Hematopoietic multipotent progenitor cell treated with erythropoietin and hydrocortisone succinate and interleukin-3 and kit ligand, for 15 days (in vitro differentiated cells): ENCODE measurements around the gene NANOS3.
"Not testable (repeated sequence)": the region's sequence is repeated elsewhere in the genome, so short reads cannot be mapped to it uniquely, and the experiment has no call there.

Experiments
- DNase-seq: peaks from one replicate; pipeline ENCODE4 v3.0.0-alpha.2; 2015; ENCODE audit warnings: low spot score

Gene NANOS3

GRCh38 chr19:13843104-13843921 is 33.6 kb upstream of the NANOS3 start:
- DNase-seq = peak; percentile 35

GRCh38 chr19:13844130-13844631 is 32.8 kb upstream of the NANOS3 start:
- no peak for DNase-seq

DNA sequence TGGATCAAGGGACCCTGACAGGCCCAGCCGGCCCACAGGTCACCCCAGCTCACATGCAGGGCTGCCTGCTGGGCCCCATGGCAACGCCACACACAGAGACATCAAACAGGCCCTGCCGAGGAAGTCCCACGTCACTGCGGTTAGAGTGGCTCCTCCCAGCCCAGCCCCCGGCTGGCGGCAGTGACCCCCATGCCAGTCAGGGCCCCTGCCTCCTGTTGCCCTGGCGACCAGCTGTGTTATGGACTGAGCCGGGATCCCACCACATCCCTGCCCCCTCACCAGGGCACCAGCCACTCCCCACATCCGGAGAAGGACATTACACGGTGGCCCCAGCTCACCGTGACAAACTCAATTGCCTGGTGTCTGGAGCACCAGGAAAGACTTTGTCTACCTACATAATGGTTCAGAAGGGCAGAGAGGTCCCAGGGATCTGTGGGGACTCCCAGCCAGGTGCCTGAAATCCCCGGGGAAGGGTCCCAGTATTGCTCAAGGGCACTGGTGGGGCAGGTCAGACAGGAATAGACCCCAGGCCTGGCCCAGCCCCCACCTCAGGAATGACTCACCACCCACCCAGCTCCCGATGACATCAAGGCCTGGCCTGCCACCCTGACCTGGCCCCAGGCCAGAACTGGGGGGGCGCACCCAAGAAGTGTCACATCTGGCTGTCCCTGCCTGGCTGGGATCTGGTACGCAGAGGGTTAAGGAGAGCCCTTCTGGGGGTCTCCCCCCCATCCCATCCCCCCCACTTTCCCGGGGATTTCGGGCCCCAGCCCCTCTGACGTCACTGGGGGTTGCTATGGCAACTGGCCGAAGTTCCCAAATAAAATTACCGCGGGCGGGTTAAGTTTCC is 30.2 kb upstream of the NANOS3 start:
- DNase-seq = peak; percentile 83

DNA sequence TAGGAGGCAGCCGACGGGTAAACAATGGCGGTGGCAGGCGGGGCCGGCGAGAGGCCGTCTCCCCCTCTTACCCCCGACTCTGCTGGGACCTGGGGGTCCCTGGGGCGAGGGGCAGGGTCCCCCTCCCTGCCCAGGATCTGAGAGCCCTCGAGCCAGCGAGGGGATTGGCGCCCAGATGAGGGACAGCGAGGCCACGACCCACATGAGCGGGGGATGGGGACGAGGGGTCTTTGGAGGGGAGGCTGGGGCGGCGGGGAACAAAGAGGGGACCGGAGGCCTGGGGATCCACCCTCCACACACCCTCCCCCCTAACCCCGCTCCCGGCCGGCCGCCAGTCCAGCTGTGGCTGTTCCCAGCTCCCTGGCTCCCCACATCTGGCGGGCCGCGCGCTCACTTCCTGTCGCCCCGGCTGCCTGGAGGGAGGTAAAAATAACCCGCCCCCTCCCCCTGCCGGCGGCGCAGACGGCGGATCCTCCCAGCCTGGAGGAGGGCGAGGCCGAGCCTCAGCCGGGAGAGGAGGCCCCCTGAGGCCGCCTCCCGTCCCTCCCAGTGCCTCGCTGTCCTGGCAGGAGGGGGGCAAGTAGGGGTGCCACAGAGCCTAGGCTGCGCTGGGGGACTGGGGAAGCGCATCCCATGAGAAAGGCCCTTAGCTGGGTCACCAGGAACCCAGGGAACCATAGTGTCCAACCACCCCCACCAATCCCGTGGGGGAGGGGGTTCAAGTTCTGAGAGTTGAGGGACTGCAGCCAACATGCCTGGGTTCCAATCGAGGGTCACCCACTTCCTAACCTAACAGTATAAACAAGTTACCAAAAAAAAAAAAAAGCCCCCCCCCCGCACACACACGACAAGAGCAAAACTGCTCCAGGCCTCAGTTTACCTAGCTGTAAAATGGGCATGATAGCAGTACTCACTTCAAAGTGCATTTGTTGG is 29.3 kb upstream of the NANOS3 start:
- DNase-seq = peak; percentile 71

GRCh38 chr19:13848340-13848677 is 28.6 kb upstream of the NANOS3 start:
- no peak for DNase-seq

DNA sequence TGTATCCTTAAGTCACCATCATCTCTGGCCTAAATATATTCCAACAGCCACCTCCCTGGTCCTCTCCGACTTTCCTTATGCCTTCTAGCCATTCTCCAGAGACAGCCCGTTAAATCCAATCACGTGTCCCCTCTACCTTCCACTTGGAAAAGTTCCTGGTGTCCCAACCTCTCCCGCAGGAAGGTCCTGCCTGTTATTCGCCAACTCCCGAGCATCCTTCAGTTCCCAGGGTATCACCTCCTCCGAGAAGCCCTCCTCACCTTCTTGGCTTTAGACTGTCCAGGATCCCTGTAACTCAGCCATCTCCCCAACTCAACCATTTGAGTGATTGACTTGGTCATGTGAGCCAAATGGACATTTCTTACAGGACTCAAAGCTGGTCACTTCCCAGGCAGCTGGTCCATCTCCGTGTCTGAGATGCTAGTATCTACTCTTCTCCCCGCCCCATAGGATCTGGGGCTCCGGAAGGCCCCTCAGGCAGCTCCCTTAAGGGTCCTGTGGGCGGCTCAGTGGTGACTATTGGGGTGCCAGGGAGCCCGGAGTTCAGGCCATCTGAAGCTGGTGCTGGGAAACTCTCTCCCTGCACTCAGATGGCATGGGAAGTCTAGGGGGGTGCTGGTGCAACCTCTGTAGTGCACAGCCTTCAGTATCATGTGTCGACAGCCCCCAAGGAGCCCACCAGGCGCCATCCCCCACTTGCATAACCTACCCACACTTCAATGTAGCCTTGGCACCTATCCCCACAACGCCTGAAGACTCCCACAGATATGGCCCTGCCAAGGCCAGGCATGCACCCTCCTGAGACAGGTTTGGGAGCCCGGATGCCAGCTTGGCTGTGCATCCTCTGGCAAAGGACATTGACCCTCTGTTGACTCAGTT is 27.9 kb upstream of the NANOS3 start:
- no peak for DNase-seq

- peak; percentile 87 for DNase-seq
These were observed 26.7 kb upstream of the NANOS3 start for GRCh38 chr19:13849991-13850909.

GRCh38 chr19:13850910-13851733 is 25.8 kb upstream of the NANOS3 start:
- peak; percentile 81 for DNase-seq

- DNase-seq = not testable (repeated sequence)
These were observed 25.2 kb upstream of the NANOS3 start for GRCh38 chr19:13851734-13852114.

- DNase-seq = not testable (repeated sequence)
These were observed 24.7 kb upstream of the NANOS3 start for GRCh38 chr19:13852171-13852707.

DNA sequence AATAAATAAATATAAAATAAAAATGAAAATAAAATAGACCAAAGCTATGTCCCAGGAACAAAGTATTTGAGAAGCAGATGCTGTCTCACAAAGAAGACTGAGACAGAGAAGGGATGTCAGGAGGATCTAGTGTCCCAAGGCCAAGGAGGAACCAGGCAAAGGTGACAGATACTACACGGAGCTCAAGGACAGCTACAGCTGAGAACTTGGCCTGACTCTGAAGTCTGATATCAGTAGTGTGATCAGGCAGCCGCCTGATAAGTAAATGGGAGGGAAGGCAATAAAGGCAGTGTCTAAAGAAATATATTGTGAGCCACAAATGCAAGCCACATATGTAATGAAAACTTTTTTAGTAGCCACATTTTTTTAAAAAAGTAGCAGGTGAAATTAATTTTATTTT is 20.4 kb upstream of the NANOS3 start:
- DNase-seq = no peak

DNA sequence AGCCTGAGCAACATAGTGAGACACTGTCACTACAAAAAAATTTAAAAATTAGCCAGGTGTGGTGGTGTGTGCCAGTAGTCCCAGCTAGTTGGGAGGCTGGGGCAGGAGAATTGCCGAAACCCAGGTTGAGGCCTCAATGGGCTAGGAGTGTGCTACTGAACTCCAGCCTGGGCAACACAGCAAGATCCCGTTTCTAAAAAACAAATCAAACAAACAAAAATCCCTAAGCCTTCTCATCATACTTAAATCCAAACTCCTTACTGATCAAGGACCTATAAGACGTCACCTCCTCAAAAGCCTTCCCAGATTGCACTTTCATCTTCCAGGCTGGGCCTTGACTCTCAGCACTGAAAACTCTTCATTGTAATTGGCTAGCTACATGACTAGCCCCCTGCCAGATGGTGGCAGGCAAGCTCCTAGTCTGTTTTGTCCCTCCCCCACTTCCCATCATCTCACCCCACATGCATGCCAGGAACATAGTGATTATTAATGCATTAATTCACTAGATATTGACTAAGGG is 17.5 kb upstream of the NANOS3 start:
- DNase-seq = no peak

GRCh38 chr19:13860679-13861391 is 16.1 kb upstream of the NANOS3 start:
- no peak for DNase-seq

DNA sequence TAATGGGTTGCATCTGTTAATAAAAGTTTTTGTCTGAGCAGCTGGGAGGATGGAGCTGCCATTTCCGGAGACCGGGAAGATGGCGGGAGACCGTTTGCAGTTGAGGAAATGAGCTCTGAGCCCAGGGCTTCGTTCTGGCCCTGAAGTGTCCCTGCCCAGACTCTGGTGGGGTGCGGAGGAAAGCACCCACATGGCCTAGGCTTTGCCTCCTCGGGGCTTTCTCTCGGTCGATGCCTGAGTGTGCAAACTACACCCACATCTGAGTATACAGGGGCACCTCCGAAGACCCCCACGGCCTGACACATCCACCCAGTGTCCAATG is 15.6 kb upstream of the NANOS3 start:
- no peak for DNase-seq

GRCh38 chr19:13861714-13862531 is 15.0 kb upstream of the NANOS3 start:
- DNase-seq = peak; percentile 87

DNA sequence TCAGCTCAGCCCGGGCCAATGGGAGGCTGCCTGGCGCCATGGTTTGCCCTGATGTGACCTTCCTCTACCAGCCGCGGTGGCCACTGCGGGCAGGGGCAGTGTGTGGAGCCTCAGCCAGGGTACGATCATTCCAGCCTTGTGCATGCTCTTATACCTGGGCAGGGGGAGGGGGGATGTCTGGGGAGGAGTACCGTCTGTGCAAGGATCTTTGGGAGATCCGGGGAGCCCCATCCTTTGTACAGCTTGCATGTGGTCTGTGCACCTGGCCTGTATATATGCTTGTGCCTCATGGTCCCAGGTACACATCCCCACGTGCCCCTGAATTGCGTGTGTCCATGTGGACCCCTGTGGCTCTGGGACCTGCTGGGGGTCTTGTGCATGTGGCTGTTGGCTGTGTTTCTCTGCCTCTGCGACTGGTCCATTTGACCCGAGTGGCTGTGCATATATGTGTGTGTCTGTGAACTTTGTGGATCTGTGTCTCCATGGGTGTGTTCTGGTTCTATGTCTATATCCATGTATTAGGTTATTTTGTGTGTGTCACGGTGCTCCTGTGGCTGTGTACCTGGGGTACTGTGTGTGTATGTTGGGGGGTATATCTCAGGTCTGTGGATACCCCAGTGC is 12.8 kb upstream of the NANOS3 start:
- no peak for DNase-seq
